ENCODE results near the gene RXRB.

The RXRB gene

DNA sequence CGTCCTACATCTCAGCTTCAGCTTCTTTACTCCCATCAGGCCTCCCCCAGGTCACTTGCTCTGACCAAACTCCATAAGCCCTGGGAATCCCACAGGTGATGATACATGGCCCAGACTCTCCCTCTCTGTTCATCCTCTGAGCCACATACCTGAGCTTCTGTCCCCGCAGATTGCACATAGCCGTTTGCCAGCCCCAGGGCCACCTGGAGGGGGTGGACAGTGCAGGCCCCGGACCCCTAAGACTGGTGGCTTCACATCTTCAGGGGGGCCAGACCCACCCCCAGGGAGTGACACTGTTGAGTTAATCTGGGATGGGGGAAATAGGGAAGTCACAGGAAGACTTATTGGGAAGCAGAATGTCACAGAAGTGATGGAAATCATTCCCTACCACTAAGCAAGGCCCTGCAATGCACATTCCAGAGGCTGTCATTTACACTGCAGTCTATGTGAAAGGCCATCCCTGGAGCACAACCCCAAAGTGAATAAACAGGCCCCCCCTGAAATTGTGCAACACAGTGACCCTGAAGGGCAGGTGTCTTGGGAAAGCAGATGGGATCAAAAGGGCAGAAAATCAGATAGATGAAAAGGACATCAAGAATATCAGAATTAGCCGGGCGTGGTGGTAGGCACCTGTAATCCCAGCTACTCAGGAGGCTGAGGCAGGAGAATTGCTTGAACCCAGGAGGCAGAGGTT is 2.2 kb downstream of the RXRB start:
- FAIRE-seq = no peak

GRCh38 chr6:33197431-33198048 is 2.9 kb downstream of the RXRB start:
- DNase-seq (ENCODE audit: insufficient read length, low spot score) (peak; percentile 61), FAIRE-seq (no peak)

More for the DNA sequence above, 2.2 kb downstream of the RXRB start:
- DNase-seq (ENCODE audit: insufficient read length, low spot score) = no peak

DNA sequence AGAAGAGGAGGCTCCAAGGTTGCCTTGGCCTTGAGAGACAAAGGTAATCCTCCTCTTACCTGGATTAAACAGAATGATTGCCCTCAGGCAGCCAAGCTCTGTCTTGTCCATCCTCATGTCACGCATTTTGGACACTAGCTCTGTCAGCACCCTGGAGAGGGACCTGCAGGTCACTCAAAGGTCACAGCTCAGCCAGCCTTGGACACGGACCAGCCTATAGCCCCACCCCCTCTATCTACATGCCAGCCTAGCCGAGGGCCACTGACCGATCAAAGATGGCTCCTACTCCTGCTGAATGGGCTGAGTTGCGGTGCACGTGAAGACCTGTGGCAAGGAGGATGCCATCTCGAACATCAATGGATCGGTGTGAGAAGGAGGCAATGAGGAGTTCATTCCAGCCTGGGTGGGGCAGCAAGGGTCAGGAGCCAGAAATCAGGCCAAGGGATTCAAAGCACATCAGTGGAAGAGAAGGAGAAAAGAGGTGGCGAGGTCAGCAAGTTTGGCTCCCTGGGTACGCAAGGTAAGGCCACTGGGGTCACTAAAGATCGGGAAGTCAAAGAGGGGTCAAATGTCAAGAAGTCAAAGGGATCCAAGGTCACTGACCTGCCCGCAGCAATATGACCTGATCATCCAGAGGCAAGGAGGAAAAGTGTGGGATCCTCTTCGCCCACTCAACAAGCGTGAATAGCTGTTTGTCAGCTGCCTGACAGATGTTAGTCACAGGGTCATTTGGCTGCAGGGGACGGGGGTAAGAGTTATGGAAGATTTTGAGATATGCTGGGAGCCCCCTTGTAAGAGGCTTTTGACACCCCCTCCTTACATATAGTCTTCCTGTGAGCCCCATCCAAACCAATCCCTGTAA is 4.9 kb downstream of the RXRB start:
- no peak for FAIRE-seq
- no peak for DNase-seq (ENCODE audit: insufficient read length, low spot score)

- no peak for FAIRE-seq
- DNase-seq (ENCODE audit: insufficient read length, low spot score) = no peak
Measured at GRCh38 chr6:33194431-33194979, 6.0 kb downstream of the RXRB start.

GRCh38 chr6:33193619-33194018 is 6.8 kb downstream of the RXRB start:
- DNase-seq (ENCODE audit: insufficient read length, low spot score) = no peak
- no peak for FAIRE-seq

DNA sequence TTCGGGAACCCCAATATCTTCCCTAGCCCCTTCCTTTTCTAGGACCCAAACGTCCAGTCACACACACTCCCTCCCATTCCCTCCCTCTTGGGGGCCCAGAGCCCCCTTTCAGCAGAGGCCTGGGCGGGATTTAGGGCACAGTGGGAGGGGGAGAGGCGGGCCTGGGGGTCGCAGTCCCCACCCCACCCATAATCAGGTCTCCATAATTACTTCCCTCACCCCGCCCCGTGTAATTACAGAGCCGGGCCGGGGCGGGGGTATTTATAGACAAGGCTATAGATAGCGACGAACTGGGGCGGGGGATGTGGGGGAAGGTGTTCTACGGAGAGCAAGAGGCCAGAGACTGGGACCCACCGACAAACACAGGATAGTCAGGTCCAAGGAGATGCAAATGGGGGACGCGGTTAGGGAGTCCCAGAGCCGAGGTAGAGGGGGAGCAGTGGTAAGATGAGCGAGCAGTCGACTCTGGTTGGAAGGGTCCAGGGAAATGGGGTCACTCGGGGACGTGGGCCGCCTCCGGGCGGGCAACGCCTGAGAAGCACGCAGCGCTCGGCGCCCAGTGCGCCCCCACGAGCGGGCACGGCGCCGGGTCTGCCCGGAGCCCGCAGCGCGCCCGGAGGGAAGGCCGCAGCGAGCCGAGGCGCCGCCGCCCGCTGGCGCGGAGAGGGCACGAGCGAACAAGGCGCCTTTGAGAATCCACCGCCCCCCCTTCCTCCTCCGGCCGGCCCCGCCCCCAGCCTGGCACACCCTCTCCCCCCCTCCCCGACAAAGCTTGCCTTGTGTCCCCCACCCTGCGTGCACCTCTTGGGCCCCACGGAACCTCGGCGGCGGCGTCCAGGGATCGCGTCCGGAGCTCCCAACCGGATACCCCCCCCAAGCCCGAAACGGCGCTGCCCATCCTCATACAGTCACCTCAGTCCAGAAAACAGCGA is 7.5 kb downstream of the RXRB start:
- DNase-seq (ENCODE audit: insufficient read length, low spot score) = no peak

DNA sequence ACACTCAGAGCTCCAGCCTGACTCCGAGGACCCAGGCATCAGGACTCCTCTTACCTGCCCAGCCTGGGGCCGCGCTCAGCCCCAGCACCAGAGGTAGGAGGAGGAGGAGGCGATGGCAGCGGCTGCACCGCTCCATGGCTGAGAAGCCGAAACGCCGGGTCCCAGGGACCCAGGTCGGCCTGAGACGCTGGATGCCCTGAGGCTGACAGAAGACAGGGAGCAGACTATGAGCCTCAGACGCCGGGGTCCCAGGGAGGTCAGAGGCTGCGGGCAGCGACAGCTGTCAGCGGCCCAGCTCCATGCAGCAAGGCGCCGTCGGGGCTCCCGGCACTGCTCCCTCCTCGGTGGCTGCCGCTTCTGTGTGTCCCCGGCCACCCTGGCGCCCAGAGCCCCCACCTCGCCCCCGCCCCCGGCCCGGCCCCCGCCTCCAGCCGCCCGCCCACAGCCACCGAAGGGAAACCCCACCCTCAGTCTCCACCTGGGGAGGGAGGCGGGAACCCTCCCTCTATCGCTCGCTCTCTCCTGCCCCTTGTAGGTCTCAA is 8.3 kb downstream of the RXRB start, which contains the start of gene COL11A2:
COL11A2 (minus strand) TSS at position 363 of the 542 bp plus-strand sequence; CDS start at position 136, 227 bp downstream.
- FAIRE-seq (no peak), DNase-seq (ENCODE audit: insufficient read length, low spot score) (no peak)

More for the DNA sequence above, 7.5 kb downstream of the RXRB start:
- no peak for FAIRE-seq

- DNase-seq (ENCODE audit: insufficient read length, low spot score) (no peak), FAIRE-seq (peak; percentile 73)
Measured at GRCh38 chr6:33191383-33192104, 8.9 kb downstream of the RXRB start.

DNA sequence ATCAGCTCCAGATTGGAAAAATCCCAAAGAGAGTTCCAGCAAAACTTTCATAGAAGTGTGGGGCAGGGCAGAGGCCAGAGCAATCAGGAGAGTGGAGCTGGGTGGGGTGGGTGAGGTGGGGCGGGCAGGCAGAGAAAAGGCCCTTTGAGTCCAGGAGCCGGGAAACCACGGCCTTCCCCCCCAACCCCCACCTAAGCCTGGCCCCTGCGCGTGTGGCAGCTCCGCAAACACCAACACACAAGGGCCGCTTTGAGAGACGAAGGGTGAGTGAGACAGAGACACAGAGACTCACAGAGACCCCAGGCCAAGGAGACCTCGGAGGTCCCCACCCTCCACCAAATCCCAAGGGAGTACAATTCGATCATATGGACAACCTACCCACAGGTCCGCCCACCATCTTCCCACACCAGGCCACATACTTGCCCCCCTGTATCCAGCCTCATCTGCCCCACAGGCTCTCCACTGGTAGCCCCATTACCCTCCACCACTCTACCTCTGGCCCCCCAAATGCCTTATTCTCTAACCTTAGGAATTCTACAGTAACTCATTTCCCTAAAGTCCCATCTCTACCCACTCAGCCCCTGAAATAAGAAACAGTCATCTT is 9.9 kb downstream of the RXRB start:
- DNase-seq (ENCODE audit: insufficient read length, low spot score) (no peak), FAIRE-seq (no peak)

DNA sequence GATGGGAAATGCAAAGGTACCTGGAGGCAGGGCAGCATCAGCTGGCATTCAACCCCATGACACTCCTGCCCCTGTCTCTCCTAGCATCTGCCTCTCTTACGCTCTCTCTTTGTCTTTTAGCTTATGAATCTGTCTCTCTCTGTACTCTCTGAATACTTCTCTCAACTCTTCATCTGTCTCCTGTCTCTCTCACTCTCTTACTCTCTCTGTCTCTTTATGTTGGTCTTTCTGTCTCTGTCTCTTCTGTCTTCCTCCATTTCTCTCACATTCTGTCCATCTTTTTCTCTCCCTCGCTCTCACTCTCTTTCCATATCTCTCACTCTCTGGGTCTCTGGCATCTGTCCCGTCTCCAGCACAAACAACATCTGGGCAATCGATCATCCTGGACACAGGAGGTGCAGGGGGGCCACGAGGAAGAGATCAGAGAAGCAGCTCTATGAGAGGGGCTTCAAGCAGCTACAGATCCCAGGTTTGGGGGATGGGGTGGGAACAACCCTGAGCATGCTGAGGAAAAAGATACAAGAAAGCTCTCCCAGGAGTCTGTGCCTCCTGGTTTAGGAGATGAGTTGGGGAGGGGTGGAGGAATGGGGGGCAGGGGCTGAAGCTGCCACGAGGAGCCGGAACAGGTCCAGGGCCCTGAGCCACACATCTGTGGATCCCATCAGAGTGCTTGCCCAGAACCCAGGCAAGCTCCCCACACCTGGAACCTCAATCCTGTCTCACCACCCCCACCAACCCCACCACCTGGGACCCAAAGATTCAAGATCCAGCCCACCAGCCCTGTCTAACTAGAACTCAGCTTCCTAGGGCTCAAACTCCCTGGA is 10.6 kb downstream of the RXRB start:
- DNase-seq (ENCODE audit: insufficient read length, low spot score) (no peak), FAIRE-seq (no peak)

GRCh38 chr6:33189164-33189563 is 11.3 kb downstream of the RXRB start:
- FAIRE-seq = no peak
- no peak for DNase-seq (ENCODE audit: insufficient read length, low spot score)

- DNase-seq (ENCODE audit: insufficient read length, low spot score) (no peak), FAIRE-seq (no peak)
Measured at GRCh38 chr6:33187809-33188208, 12.7 kb downstream of the RXRB start.

DNA sequence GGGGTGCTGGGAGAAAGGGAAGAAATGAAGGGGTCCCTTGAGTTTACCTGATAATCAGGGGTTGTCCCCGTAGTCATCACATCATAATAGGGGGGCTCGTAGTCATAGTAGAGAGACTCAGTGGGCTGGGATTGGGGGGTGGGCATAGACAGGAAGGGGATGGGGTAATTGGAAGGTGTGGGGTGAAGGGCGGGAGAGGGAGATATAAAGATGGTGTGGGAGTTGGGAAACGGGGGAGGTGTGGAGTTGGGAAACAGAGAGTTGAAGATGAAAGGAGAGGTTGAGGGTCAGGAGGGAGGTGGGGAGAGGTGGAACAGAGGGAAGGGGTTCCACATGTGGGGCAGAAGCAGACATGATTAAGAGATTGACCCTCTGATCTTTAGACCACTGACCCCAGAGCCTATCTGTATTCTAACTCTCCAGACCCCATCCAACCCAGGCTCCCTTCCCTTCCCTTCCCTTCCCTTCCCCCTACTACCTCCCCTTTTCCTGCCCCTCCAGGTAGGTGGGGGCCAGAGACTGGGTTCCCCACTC is 14.7 kb downstream of the RXRB start:
- FAIRE-seq (no peak), DNase-seq (ENCODE audit: insufficient read length, low spot score) (no peak)

DNA sequence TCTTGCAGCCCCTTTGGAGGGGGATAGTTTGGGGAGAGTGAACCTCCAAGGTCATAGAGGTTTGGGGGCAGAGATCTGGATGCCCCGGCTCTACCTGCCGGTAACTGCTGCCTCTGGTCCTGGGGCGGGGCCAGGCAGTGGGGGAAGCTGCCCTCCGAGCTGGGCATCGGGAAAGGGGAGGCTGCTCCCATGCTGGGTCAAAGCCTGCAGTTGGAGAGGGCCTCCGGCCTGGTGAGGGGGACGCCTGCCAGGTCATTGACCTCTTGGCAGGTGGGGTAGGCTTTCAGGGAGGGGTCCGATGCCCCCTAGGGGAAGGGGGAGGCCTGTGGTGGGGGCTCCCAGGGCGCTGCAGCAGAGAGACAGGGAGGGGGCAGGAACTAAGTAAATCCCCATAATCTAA is 15.3 kb downstream of the RXRB start:
- no peak for FAIRE-seq
- no peak for DNase-seq (ENCODE audit: insufficient read length, low spot score)

DNA sequence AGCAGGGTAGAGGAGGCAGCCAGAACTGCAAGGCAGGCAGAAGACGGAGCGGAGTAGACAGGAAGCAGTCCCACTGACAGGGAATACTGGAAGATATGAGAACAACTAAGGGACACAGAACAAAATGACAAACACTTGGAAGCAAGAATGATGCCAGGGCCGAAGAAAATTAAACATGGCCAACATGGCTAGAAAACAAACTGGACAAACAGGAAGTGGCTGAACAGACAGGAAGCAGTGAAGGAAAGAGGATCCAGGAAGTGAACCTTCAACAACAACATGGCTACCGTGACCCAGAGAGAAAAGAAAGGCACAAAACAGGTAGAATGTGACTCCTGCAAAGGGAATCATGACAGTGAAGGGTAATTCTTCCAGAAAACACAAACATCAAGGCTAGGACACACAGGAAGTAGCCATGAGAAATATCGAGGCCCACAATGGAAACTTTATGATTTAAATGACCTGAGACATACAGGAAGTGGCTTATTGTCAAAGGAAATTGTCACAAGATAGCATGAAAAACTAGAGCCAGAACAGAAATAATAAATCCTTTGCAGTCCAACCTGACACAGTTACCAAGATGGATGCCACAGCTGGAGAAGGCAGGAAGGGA is 17.3 kb downstream of the RXRB start:
- FAIRE-seq (no peak), DNase-seq (ENCODE audit: insufficient read length, low spot score) (no peak)

- FAIRE-seq = no peak
- DNase-seq (ENCODE audit: insufficient read length, low spot score) = no peak
Measured at GRCh38 chr6:33181141-33181540, 19.3 kb downstream of the RXRB start.

DNA sequence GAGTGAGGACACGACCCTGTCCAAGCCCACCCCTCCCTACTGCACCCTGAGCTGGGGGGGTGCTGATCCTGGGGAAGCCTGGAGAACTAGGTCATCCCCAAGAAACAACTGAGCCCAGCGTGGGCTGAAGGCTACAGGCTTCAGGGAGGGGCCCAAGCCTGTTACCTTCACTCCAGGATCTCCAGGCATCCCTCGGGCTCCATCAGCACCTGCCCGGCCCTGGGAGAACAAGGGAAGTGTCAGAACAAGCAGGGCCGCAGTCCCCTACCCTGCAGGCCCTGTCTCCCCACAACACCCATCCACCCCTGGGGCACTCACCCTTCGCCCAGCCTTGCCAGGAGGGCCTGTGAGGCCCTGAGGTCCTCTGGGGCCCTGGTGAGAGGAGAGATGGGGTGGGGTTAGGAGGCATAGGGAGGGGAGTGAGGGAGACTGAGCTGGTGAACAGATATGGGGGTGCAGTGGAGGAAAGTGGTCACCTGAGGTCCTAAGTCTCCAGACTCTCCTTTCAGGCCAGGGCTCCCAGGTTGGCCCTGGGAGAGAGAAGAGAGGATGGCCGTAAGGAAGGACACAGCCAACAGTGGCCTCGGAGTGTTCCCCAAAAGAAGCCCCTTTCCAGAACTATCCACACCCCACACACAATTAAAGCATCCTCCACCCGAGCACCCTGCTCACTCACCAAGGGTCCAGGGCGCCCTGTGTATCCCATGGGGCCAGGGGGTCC is 21.6 kb downstream of the RXRB start:
- FAIRE-seq (no peak), DNase-seq (ENCODE audit: insufficient read length, low spot score) (no peak)

Measured in HTR-8/SVneo (cell line).